OCI-LY3 (cell line): Measurements from ENCODE around the gene CDIP1.

Source experiments
- H2AFZ ChIP-seq: fragments of 200-600, 300-600 bp; shearing (Covaris generic); 2 replicates; pipeline ENCODE4 v1.6.0; 2014; ENCODE audit warnings: antibody characterized with exemption, low read depth, low read length
- H3K27ac ChIP-seq: fragments of 200-600, 300-600 bp; sonication (generic); 2 replicates; pipeline ENCODE4 v1.5.1; 2014; ENCODE audit warnings: mild to moderate bottlenecking, low read length, moderate library complexity, mixed read lengths
- H3K27me3 ChIP-seq: fragments of 200-600, 300-600 bp; sonication (generic); 2 replicates; pipeline ENCODE4 v1.6.1; 2014; ENCODE audit warnings: low read depth, low read length, mixed read lengths
- H3K36me3 ChIP-seq: fragments of 200-600, 300-600 bp; sonication (generic); replicated peaks from 2 replicates; pipeline ENCODE3; 2014; ENCODE audit warnings: low read depth, low read length, mixed read lengths
- H3K4me1 ChIP-seq: fragments of 300-600, 200-600 bp; sonication (generic); 2 replicates; pipeline ENCODE4 v1.6.1; 2014; ENCODE audit warnings: low read length, mixed read lengths
- H3K4me2 ChIP-seq: fragments of 200-600, 300-600 bp; sonication (generic); 2 replicates; pipeline ENCODE4 v1.6.1; 2014; ENCODE audit warnings: low read length, mixed read lengths
- H3K4me3 ChIP-seq: fragments of 300-600, 200-600 bp; sonication (generic); 2 replicates; pipeline ENCODE4 v1.5.1; 2014; ENCODE audit warnings: antibody characterized with exemption, mild to moderate bottlenecking, low read length, moderate library complexity
- H3K79me2 ChIP-seq: fragments of 300-600, 200-600 bp; shearing (Covaris generic); 2 replicates; pipeline ENCODE4 v1.6.1; 2014; ENCODE audit warnings: mild to moderate bottlenecking, low read length, mixed read lengths
- H3K9ac ChIP-seq: fragments of 300-600, 200-600 bp; shearing (Covaris generic); 2 replicates; pipeline ENCODE4 v1.6.0; 2014; ENCODE audit warnings: mild to moderate bottlenecking, low read length, moderate library complexity
- H3K9me3 ChIP-seq: fragments of 200-600, 300-600 bp; shearing (Covaris generic); 2 replicates; pipeline ENCODE4 v1.6.1; 2014; ENCODE audit warnings: low read length, mixed read lengths; ENCODE audit not compliant: insufficient read depth
- H4K20me1 ChIP-seq: fragments of 200-600, 300-600 bp; sonication (generic); 2 replicates; pipeline ENCODE4 v1.6.1; 2016; ENCODE audit warnings: low read length, mixed read lengths; ENCODE audit not compliant: insufficient read depth
- EZH2phosphoT487 ChIP-seq: fragments of 200-600 bp; shearing (Covaris generic); IDR thresholded peaks from 2 replicates; pipeline ENCODE4 v1.6.1; 2018; ENCODE audit warnings: antibody characterized with exemption, mixed run types, low read depth
- TF ChIP-seq, protein P1 (sequence below): fragments of 200-600, 300-600 bp; sonication (generic); IDR thresholded peaks from 2 replicates; pipeline ENCODE4 v1.5.1; 2014; ENCODE audit warnings: antibody characterized with exemption, low read length, low read depth

CDIP1 gene

DNA sequence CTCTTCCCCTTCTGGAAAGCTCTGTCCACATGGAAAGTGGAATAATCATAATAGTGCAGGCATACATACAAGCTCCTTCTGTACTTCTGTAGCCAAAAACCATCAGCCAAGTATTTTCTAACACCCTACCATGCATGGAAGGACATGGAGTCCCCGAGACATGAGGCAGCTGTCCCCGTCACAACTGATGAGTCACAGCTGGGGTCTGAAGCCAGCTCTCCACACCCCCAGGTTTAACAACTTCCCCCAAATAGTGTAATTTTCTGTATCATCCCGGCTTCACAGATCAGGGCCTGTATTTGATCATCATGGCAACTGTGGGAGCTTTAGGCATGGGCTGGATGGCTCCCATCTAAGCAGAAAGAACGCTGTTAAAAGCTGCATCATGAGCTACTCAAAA is 34.1 kb upstream of the CDIP1 start:
- no peaks in the 10 kb centered on the region for H3K79me2 ChIP-seq
- H3K27ac ChIP-seq, result no peak overlapping the region
- H3K4me1 ChIP-seq, result no peaks in the 10 kb centered on the region
- no peaks in the 10 kb centered on the region for H3K9me3 ChIP-seq
- no peaks in the 10 kb centered on the region for H3K36me3 ChIP-seq
- no peak overlapping the region for H3K4me2 ChIP-seq
- no peaks in the 10 kb centered on the region for H4K20me1 ChIP-seq
- no peaks in the 10 kb centered on the region for H3K27me3 ChIP-seq
- H3K9ac ChIP-seq, result no peak overlapping the region
- H2AFZ ChIP-seq, result no peak overlapping the region
- no peak for TF ChIP-seq EZH2phosphoT487
- TF ChIP-seq, protein P1, sequence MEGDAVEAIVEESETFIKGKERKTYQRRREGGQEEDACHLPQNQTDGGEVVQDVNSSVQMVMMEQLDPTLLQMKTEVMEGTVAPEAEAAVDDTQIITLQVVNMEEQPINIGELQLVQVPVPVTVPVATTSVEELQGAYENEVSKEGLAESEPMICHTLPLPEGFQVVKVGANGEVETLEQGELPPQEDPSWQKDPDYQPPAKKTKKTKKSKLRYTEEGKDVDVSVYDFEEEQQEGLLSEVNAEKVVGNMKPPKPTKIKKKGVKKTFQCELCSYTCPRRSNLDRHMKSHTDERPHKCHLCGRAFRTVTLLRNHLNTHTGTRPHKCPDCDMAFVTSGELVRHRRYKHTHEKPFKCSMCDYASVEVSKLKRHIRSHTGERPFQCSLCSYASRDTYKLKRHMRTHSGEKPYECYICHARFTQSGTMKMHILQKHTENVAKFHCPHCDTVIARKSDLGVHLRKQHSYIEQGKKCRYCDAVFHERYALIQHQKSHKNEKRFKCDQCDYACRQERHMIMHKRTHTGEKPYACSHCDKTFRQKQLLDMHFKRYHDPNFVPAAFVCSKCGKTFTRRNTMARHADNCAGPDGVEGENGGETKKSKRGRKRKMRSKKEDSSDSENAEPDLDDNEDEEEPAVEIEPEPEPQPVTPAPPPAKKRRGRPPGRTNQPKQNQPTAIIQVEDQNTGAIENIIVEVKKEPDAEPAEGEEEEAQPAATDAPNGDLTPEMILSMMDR, result no peak
- no peak overlapping the region for H3K4me3 ChIP-seq

DNA sequence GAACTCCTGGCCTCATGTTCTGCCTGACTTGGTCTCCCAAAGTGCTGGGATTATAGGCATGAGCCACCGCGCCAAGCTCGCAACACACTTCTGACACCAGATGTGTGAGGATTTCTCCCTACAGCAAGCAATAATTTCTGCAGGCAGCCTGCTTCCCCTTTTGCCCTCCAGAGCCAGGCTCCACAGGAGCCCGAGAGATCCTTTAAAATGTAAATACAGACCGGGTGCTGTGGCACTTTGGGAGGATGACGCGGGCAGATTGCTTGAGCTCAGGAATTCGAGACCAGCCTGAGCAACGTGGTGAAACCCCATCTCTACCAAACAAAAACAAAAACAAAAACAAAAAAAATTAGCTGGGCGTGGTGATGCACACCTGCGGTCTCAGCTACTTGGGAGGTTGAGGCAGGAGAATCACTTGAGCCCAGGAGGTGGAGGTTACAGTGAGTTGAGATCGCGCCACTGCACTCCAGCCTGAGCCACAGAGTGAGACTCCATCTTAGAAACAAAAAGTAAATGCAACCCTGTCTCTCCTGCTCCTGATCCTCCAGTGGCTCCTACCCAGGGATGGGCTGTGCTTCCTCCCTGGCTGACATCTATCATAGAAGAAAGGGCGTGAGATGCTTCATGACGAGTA is 32.2 kb upstream of the CDIP1 start:
- H3K4me2 ChIP-seq, result no peak overlapping the region

DNA sequence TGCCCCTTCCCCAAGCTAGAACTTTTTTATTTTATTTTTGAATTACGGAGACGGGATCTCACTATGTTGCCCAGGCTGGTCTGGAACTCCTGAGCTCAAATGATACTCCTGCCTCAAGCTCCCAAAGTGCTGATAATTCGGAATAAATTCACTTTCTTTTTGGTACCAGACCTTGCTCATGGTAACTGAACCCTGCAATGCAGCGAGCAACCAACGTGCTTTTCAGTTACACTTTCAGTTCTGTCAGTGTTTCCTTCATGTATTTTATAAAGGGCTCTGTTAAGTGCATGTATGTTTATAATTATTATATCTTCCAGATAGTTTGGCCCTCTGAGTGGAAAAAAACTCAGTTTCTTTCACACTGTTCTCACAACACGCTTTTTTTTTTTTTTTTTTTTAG is 31.5 kb upstream of the CDIP1 start:
- no peak overlapping the region for H2AFZ ChIP-seq
- H3K36me3 ChIP-seq, result no peaks in the 10 kb centered on the region

More for the DNA sequence above, 32.2 kb upstream of the CDIP1 start:
- Histone ChIP-seq H3K79me2 (no peaks in the 10 kb centered on the region), H3K4me3 (no peak overlapping the region), H3K9me3 (no peaks in the 10 kb centered on the region), H3K9ac (no peak overlapping the region), H3K27me3 (no peaks in the 10 kb centered on the region), H3K36me3 (no peaks in the 10 kb centered on the region), H2AFZ (no peak overlapping the region), H3K4me1 (no peaks in the 10 kb centered on the region), H4K20me1 (no peaks in the 10 kb centered on the region), H3K27ac (no peak overlapping the region)
- TF ChIP-seq, protein P1, result no peak
- no peak for TF ChIP-seq EZH2phosphoT487

DNA sequence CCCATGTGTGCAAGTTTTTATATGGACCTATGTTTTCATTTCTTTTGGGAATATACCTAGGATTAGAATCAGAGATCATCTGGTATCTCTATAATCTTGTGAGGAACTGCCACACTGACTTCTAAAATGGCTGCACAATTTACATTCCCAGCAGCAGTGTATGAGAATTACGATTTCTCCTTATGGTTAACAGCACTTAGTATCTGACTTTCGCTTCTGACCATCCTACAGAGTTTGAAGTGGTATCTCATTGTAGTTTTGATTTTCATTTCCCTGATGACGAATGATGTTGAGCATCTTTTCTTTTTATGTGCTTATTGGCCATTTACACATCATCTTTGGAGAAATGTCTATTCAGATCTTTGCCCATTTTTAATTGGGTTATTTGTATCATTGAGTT is 27.6 kb upstream of the CDIP1 start:
- no peaks in the 10 kb centered on the region for H3K27me3 ChIP-seq
- no peak overlapping the region for H3K4me3 ChIP-seq
- H3K9ac ChIP-seq, result no peak overlapping the region
- H3K27ac ChIP-seq, result no peak overlapping the region
- no peak overlapping the region for H2AFZ ChIP-seq
- no peaks in the 10 kb centered on the region for H3K4me1 ChIP-seq
- TF ChIP-seq, protein P1, result no peak
- TF ChIP-seq EZH2phosphoT487, result no peak
- H3K4me2 ChIP-seq, result no peak overlapping the region; the same call in 1 of the 2 replicates
- no peaks in the 10 kb centered on the region for H3K9me3 ChIP-seq
- H3K36me3 ChIP-seq, result no peaks in the 10 kb centered on the region
- H3K79me2 ChIP-seq, result no peaks in the 10 kb centered on the region
- H4K20me1 ChIP-seq, result no peaks in the 10 kb centered on the region

More for the DNA sequence above, 31.5 kb upstream of the CDIP1 start:
- Histone ChIP-seq H3K4me1 (no peaks in the 10 kb centered on the region), H3K9ac (no peak overlapping the region), H3K27ac (no peak overlapping the region), H3K27me3 (no peaks in the 10 kb centered on the region), H3K4me3 (peak overlapping the region; percentile 10), H3K79me2 (no peaks in the 10 kb centered on the region), H4K20me1 (no peaks in the 10 kb centered on the region), H3K9me3 (no peaks in the 10 kb centered on the region), H3K4me2 (peak overlapping the region; percentile 32; the same call in 1 of the 2 replicates)
- no peak for TF ChIP-seq EZH2phosphoT487
- TF ChIP-seq, protein P1, result no peak
